Measurements from ENCODE around the gene ABHD15. TPM values are rescaled to one million over a fixed set of nuclear protein-coding genes. Genes with fewer than 3 reads are reported as not detected.
A peak's percentile ranks its signal among the peaks of the same experiment; 100 is the strongest.

ABHD15 gene
- polyA plus RNA-seq, 3 donors: 3.1 to 4.6 (median 3.6) TPM

DNA sequence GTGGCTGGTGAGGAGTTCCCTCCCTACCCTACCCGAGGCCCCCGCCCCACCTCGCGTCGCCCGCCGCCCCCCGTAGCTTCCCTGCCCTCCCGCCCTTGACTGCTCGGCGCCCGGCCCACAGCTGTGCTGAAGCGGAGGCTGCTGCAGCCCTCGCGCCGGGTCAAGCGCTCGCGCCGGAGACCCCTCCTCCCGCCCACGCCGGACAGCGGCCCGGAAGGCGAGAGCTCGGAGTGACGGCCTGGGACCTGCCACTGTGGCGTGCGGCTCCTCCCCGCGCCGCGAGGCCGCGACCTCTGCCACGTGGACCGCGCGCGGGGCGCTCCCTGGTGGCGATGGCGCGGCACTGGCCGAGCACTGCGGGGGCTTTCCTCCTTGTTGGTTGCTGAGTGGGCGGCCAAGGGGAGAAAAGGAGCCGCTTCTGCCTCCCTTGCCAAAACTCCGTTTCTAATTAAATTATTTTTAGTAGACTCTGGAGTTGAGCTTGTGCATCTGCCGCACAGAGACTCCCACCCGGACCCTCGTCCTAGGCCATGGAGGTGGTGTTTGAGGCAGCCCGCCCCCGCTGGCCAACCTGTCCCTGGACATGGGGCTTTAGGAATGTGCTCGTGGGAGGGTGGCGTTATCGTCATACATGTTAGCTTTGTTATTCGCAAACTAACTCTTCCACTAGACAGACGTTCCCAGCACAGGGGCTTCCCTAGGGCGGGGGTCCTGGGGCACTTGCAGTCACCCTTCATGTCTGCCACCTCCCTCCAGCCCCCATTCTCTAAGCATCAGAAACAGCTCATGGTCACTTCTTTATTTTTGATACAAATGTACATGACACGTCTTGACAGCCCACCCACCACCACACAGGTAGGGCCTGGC lies 6.1 kb upstream of the ABHD15 start:
- H3K36me3 Mint-ChIP-seq: peaks cover 38 to 59% of the 10 kb centered on the region in 2 donors
- peaks cover 0 to 2% (median 2%) of the 10 kb centered on the region in 3 donors for H3K27me3 Mint-ChIP-seq (ENCODE audit: low read depth in 3 of 3)
- H3K4me1 Mint-ChIP-seq: peaks cover 18% of the 10 kb centered on the region
- Histone ChIP-seq H3K9me3 (replicated peaks in 1 of 2; ENCODE audit: control insufficient read depth in 1 of 2, insufficient read depth in 1 of 2, low read length in 2 of 2) (no peaks in the 10 kb centered on the region), H3K4me2 (replicated peaks; ENCODE audit: extremely low read depth, low read length, poor library complexity, severe bottlenecking) (peak overlapping the region; percentile 65), H3K9ac (ENCODE audit: insufficient read depth, low read length, poor library complexity, severe bottlenecking) (no peak overlapping the region), H2AFZ (ENCODE audit: insufficient read depth, low read depth, low read length, poor library complexity, severe bottlenecking) (no peak overlapping the region), H4K20me1 (ENCODE audit: insufficient read depth, low read length) (peaks cover 24% of the 10 kb centered on the region), H3K36me3 (replicated peaks in 1 of 2; ENCODE audit: control insufficient read depth in 1 of 2, insufficient read depth in 2 of 2, low read length in 2 of 2) (peaks cover 44 to 49% of the 10 kb centered on the region in 2 donors), H3K79me2 (ENCODE audit: insufficient read depth, low read length) (peaks cover 13% of the 10 kb centered on the region), H3K27me3 (ENCODE audit: control insufficient read depth in 2 of 2, insufficient read depth in 2 of 2, low read length in 2 of 2) (no peaks in the 10 kb centered on the region), H3K27ac (ENCODE audit: low read depth in 1 of 2, low read length in 2 of 2) (no peak overlapping the region), H3K4me1 (ENCODE audit: control insufficient read depth in 1 of 2, insufficient read depth in 2 of 2, low read length in 2 of 2) (peaks cover 10 to 21% of the 10 kb centered on the region in 2 donors), H3K4me3 (replicated peaks in 1 of 3; ENCODE audit: low read depth in 2 of 3, low read length in 3 of 3) (peak overlapping the region in 1 of 3 experiments; percentile 36)
- TF ChIP-seq, protein P1, sequence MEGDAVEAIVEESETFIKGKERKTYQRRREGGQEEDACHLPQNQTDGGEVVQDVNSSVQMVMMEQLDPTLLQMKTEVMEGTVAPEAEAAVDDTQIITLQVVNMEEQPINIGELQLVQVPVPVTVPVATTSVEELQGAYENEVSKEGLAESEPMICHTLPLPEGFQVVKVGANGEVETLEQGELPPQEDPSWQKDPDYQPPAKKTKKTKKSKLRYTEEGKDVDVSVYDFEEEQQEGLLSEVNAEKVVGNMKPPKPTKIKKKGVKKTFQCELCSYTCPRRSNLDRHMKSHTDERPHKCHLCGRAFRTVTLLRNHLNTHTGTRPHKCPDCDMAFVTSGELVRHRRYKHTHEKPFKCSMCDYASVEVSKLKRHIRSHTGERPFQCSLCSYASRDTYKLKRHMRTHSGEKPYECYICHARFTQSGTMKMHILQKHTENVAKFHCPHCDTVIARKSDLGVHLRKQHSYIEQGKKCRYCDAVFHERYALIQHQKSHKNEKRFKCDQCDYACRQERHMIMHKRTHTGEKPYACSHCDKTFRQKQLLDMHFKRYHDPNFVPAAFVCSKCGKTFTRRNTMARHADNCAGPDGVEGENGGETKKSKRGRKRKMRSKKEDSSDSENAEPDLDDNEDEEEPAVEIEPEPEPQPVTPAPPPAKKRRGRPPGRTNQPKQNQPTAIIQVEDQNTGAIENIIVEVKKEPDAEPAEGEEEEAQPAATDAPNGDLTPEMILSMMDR (IDR thresholded peaks at IDR 0.05): peak; percentile 84
- peak overlapping the region in 1 of 2 donors; percentile 64 for H3K4me3 Mint-ChIP-seq
- no peaks in the 10 kb centered on the region for H3K9me3 Mint-ChIP-seq
- peak; percentile 48 to 72 (median 63) for DNase-seq
- H3K27ac Mint-ChIP-seq: peak overlapping the region in 3 of 7 donors; percentile 2 to 56 (median 11)
- WGBS (ENCODE audit: insufficient coverage): 52% methylated on average over 38 of the region's 62 CpGs
- intact Hi-C loops (cut with micrococcal nuclease): no loop called here

DNA sequence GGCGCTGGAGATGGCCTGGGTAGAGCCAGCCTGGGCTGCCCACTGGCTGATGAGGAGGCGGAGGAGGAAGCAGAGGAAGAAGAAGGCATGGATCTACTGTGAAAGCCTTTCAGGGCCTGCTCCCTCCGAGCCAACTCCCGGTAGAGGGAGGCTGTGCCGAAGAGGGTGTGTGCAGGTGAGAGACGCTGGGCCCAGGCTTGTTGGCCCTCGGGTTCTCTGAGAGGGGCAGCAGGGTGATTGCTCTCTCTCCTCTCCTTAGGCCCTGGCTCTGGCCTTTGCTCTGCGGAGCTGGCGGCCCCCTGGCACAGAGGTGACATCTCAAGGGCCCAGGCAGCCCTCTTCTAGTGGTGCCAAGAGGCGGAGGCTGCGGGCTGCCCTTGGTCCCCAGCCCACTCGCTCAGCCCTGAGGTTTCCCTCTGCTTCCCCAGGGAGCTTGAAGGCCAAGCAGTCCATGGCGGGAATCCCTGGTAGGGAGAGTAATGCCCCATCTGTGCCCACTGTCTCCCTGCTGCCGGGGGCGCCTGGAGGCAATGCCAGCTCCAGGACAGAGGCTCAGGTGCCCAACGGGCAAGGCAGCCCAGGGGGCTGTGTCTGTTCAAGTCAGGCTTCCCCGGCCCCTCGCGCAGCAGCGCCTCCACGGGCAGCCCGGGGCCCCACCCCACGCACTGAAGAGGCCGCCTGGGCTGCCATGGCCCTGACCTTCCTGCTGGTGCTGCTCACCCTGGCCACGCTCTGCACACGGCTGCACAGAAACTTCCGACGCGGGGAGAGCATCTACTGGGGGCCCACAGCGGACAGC lies 5.2 kb upstream of the ABHD15 start:
- H3K4me3 ChIP-seq (replicated peaks in 1 of 3; ENCODE audit: low read depth in 2 of 3, low read length in 3 of 3): peak overlapping the region in 1 of 3 experiments; percentile 36
- no peak overlapping the region for H3K9ac ChIP-seq (ENCODE audit: insufficient read depth, low read length, poor library complexity, severe bottlenecking)
- H3K36me3 Mint-ChIP-seq: peaks cover 34 to 51% of the 10 kb centered on the region in 2 donors
- H3K4me3 Mint-ChIP-seq: peak overlapping the region in 1 of 2 donors; percentile 64
- peaks cover 0 to 2% (median 2%) of the 10 kb centered on the region in 3 donors for H3K27me3 Mint-ChIP-seq (ENCODE audit: low read depth in 3 of 3)
- 81% methylated on average over 28 of the region's 30 CpGs for WGBS (ENCODE audit: insufficient coverage)
- intact Hi-C loops (cut with micrococcal nuclease): no loop called here
- DNase-seq: peak in 1 of 3 donors; percentile 11
- H3K79me2 ChIP-seq (ENCODE audit: insufficient read depth, low read length): peaks cover 13% of the 10 kb centered on the region
- peaks cover 24% of the 10 kb centered on the region for H4K20me1 ChIP-seq (ENCODE audit: insufficient read depth, low read length)
- no peaks in the 10 kb centered on the region for H3K9me3 Mint-ChIP-seq
- no peak overlapping the region for H2AFZ ChIP-seq (ENCODE audit: insufficient read depth, low read depth, low read length, poor library complexity, severe bottlenecking)
- H3K27ac Mint-ChIP-seq: no peak overlapping the region
- H3K4me1 Mint-ChIP-seq: peaks cover 18% of the 10 kb centered on the region
- H3K27me3 ChIP-seq (ENCODE audit: control insufficient read depth in 2 of 2, insufficient read depth in 2 of 2, low read length in 2 of 2): no peaks in the 10 kb centered on the region
- TF ChIP-seq, protein P1 (IDR thresholded peaks at IDR 0.05): no peak
- H3K27ac ChIP-seq (ENCODE audit: low read depth in 1 of 2, low read length in 2 of 2): no peak overlapping the region
- peaks cover 14 to 29% of the 10 kb centered on the region in 2 donors for H3K4me1 ChIP-seq (ENCODE audit: control insufficient read depth in 1 of 2, insufficient read depth in 2 of 2, low read length in 2 of 2)
- H3K4me2 ChIP-seq (replicated peaks; ENCODE audit: extremely low read depth, low read length, poor library complexity, severe bottlenecking): peak overlapping the region; percentile 65
- H3K9me3 ChIP-seq (replicated peaks in 1 of 2; ENCODE audit: control insufficient read depth in 1 of 2, insufficient read depth in 1 of 2, low read length in 2 of 2): no peaks in the 10 kb centered on the region
- H3K36me3 ChIP-seq (replicated peaks in 1 of 2; ENCODE audit: control insufficient read depth in 1 of 2, insufficient read depth in 2 of 2, low read length in 2 of 2): peaks cover 35 to 41% of the 10 kb centered on the region in 2 donors
